Measurements from ENCODE around the gene SGTA. TPM values are rescaled to one million over a fixed set of nuclear protein-coding genes. Genes with fewer than 3 reads are reported as not detected.

SGTA gene
- total and polyA plus RNA-seq, 2 of the 4 experiments (the other 2 are of a cell fraction): 17.4 to 72.9 TPM

- Histone ChIP-seq H3K4me3 (ENCODE audit: insufficient read depth, low read depth, low read length) (no peak overlapping the region), H2BK5ac (ENCODE audit: low read depth, low read length, poor library complexity, severe bottlenecking) (no peak overlapping the region), H3K9ac (ENCODE audit: low read depth, low read length) (no peak overlapping the region), H3K23ac (ENCODE audit: low read depth, low read length) (no peak overlapping the region), H2AK5ac (ENCODE audit: low read depth, low read length) (no peak overlapping the region), H2BK15ac (ENCODE audit: low read depth, low read length) (no peak overlapping the region), H4K91ac (ENCODE audit: insufficient read depth, low read depth, low read length) (no peak overlapping the region), H3K27ac (ENCODE audit: insufficient read depth, low read length) (no peak overlapping the region), H2AK9ac (replicated peaks; ENCODE audit: low read depth, low read length, poor library complexity) (no peak overlapping the region), H3K27me3 (ENCODE audit: control insufficient read depth, insufficient read depth, low read length) (no peaks in the 10 kb centered on the region), H3K4ac (ENCODE audit: low read depth, low read length) (no peak overlapping the region), H3K56ac (ENCODE audit: extremely low read depth, insufficient read depth, low read length) (no peak overlapping the region), H3K4me2 (ENCODE audit: low read depth, low read length) (no peak overlapping the region), H3K4me1 (ENCODE audit: control insufficient read depth, insufficient read depth, low read length) (peaks cover 2% of the 10 kb centered on the region; the same call in 1 of the 2 replicates), H2BK120ac (ENCODE audit: low read depth, low read length) (no peak overlapping the region), H4K8ac (ENCODE audit: low read depth in 2 of 2, low read length in 2 of 2) (no peak overlapping the region), H3K9me3 (ENCODE audit: control insufficient read depth, insufficient read depth, low read length) (no peaks in the 10 kb centered on the region), H3K79me1 (ENCODE audit: low read depth in 1 of 2, low read length in 2 of 2) (peaks cover 0 to 74% of the 10 kb centered on the region in 2 experiments; a peak in 2 of 4 replicates), H4K5ac (ENCODE audit: low read depth, low read length) (no peak overlapping the region), H3K36me3 (ENCODE audit: control insufficient read depth, insufficient read depth, low read length) (peaks cover 6% of the 10 kb centered on the region), H4K20me1 (ENCODE audit: insufficient read depth, low read length) (peaks cover 82% of the 10 kb centered on the region), H2AFZ (replicated peaks; ENCODE audit: low read length, poor library complexity) (no peak overlapping the region), H2BK20ac (ENCODE audit: low read depth, low read length) (no peak overlapping the region), H3K18ac (ENCODE audit: low read depth, low read length) (no peak overlapping the region), H3K14ac (replicated peaks; ENCODE audit: low read depth, low read length) (no peak overlapping the region), H3K9me1 (ENCODE audit: insufficient read depth, low read length) (peaks cover 6% of the 10 kb centered on the region; the same call in 1 of the 2 replicates)
- ChIA-PET CTCF (no interaction called here), POLR2A (ENCODE audit: unreplicated experiment) (no interaction called here)
- BruUV-seq (replicated peaks): no TSS peak
- TF ChIP-seq, protein P1, sequence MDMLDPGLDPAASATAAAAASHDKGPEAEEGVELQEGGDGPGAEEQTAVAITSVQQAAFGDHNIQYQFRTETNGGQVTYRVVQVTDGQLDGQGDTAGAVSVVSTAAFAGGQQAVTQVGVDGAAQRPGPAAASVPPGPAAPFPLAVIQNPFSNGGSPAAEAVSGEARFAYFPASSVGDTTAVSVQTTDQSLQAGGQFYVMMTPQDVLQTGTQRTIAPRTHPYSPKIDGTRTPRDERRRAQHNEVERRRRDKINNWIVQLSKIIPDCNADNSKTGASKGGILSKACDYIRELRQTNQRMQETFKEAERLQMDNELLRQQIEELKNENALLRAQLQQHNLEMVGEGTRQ (IDR thresholded peaks at IDR 0.05; ENCODE audit: low read depth, low read length): no peak
- TF ChIP-seq, protein P2, sequence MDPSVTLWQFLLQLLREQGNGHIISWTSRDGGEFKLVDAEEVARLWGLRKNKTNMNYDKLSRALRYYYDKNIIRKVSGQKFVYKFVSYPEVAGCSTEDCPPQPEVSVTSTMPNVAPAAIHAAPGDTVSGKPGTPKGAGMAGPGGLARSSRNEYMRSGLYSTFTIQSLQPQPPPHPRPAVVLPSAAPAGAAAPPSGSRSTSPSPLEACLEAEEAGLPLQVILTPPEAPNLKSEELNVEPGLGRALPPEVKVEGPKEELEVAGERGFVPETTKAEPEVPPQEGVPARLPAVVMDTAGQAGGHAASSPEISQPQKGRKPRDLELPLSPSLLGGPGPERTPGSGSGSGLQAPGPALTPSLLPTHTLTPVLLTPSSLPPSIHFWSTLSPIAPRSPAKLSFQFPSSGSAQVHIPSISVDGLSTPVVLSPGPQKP (IDR thresholded peaks at IDR 0.05; ENCODE audit: borderline replicate concordance, low read depth, low read length): no peak
- no peak for TF ChIP-seq RAD21 (IDR thresholded peaks at IDR 0.05; ENCODE audit: low read length)
- TF ChIP-seq RFX5 (IDR thresholded peaks at IDR 0.05; ENCODE audit: low read depth, low read length): no peak
- ATAC-seq (ENCODE audit: low read depth): no peak
- WGBS, 2 experiments (ENCODE audit: extremely low coverage in 2 of 2, insufficient read length in 1 of 2): 93% methylated on average over 16 of the region's 32 CpGs; no CpG with 5 or more reads in 1 of the 2 experiments
- DNase-seq: no peak
- dilution Hi-C loops (cut with HindIII; ENCODE audit: low sequenced_read_pairs, unreplicated experiment) (no loop called here), in situ Hi-C loops (cut with MboI; ENCODE audit: low sequenced_read_pairs) (no loop called here), intact Hi-C loops (cut with micrococcal nuclease) (no loop called here)
These were observed 8.9 kb downstream of the SGTA start for GRCh38 chr19:2774083-2774679.

Measured in IMR-90 (cell line).